Muscle of arm (tissue), 12 donors: Measurements from ENCODE around the gene PARD3B. TPM values are rescaled to one million over a fixed set of nuclear protein-coding genes. Genes with fewer than 3 reads are reported as not detected.

Source experiments
- DNase-seq: peaks from one replicate; pipeline ENCODE4 v3.0.0-alpha.2; 2013
- polyA plus RNA-seq, 12 donors: library from polyadenylated mRNA; unstranded; fragments of 120-200 nt; gene quantifications; one replicate each; pipeline ENCODE4 v1.2.1, GENCODE V29; 2013; ENCODE audit not compliant: insufficient read length in 12 of 12

PARD3B gene
- polyA plus RNA-seq, 12 donors, result 7.3 to 12.2 (median 8.5) TPM; not detected in 1

DNA sequence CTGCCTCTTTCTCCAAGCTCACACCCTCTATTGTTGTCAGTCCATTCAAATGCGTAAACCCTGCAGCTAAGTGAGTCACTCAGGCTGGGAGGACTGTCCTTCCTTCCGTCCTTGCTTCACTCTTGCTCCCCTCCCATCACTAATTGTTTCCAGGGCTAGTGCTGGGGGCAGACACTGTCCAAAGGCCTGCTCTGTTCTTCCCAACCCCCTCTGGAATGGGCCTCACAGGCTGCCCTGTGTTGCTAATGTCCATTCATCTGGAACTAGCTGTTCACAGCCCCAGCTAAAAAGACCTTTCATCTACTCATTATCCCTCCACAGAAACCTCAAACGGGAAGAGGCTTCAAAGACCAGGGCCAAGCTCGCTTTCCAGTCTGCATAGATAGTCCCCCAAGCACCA lies 1105.2 kb downstream of the PARD3B start:
- DNase-seq, result no peak

DNA sequence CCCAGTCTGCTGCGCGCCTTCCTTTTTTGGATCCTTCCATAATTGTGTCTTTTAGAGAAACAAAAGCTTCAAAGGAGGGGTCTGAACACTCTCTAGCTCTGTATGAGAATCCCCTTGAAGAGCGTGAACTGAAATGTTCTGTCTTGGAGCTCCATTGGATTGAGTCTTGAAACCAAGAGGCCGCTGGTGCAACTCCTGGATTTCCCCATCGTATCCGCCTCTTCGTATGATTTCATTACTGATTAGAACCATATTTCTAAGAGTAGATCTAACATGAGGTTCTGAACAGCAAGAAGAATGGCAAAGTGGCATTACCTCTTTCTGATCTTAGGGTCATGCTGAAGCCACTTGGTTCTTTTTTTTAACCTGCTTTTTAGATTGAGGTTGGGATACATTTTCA lies 1105.7 kb downstream of the PARD3B start:
- no peak for DNase-seq

GRCh38 chr2:205651719-205652118 lies 1106.4 kb downstream of the PARD3B start:
- DNase-seq, result no peak

GRCh38 chr2:205654878-205655605 lies 1109.8 kb downstream of the PARD3B start:
- no peak for DNase-seq

GRCh38 chr2:205655779-205656456 lies 1110.6 kb downstream of the PARD3B start:
- no peak for DNase-seq

- DNase-seq, result no peak
Observed at GRCh38 chr2:205656461-205656860, 1111.2 kb downstream of the PARD3B start.

GRCh38 chr2:205656941-205657340 lies 1111.7 kb downstream of the PARD3B start:
- DNase-seq, result no peak

GRCh38 chr2:205657579-205657978 lies 1112.3 kb downstream of the PARD3B start:
- DNase-seq, result peak; percentile 33

- DNase-seq, result no peak
Observed at GRCh38 chr2:205658068-205658467, 1112.8 kb downstream of the PARD3B start.

- no peak for DNase-seq
Observed at GRCh38 chr2:205658572-205658971, 1113.3 kb downstream of the PARD3B start.

GRCh38 chr2:205659922-205660321 lies 1114.6 kb downstream of the PARD3B start:
- DNase-seq, result no peak

GRCh38 chr2:205660521-205661124 lies 1115.3 kb downstream of the PARD3B start:
- peak; percentile 62 for DNase-seq

DNA sequence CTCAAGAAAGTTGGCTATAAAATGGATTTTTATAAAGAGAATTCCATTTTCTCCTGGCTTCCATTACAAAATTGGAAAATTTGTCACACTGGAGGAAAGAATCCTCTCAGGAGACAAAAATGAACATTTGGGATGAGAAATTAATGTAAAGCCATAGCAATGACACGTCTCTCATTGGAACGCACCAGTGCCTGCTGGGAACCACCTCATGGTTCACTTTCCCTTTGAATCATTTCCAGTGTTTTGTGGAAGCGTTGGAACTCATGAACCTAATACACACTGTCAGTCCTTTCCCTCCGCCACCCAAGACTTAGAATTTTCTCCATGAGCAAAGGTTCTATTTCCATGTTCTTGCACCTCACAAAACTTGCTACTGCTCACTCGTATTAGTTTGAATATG lies 1116.0 kb downstream of the PARD3B start:
- no peak for DNase-seq

GRCh38 chr2:205662206-205662965 lies 1117.1 kb downstream of the PARD3B start:
- no peak for DNase-seq

GRCh38 chr2:205665791-205666190 lies 1120.5 kb downstream of the PARD3B start:
- no peak for DNase-seq
